Esophagus squamous epithelium (tissue), 5 donors: ENCODE results near the gene BICC1. TPM values are rescaled to one million over a fixed set of nuclear protein-coding genes. Genes with fewer than 3 reads are reported as not detected.

ENCODE experiments used
- DNase-seq: peaks from one replicate; lab custom pipeline; 2025; lab: John Stamatoyannopoulos, UW
- H3K27ac ChIP-seq, 4 donors: fragments of 200-600 bp; sonication (generic); one replicate each; pipeline ENCODE4 v1.5.1; 2016 to 2019; ENCODE audit warnings: mild to moderate bottlenecking in 1 of 4
- H3K27me3 ChIP-seq, 4 donors: fragments of 200-600 bp; sonication (generic); 1 replicate in 3 of 4; 2 replicates in 1 of 4; pipeline versions ENCODE4 v1.5.1 to v1.6.0; 2017 to 2021; ENCODE audit warnings: antibody characterized with exemption in 1 of 4
- H3K36me3 ChIP-seq, 3 donors: fragments of 200-600 bp; sonication (generic); one replicate each; pipeline ENCODE4 v1.5.1; 2016 to 2019
- H3K4me1 ChIP-seq, 3 donors: fragments of 200-600 bp; sonication (generic); one replicate each; pipeline ENCODE4 v1.5.1; 2017 to 2019
- H3K4me3 ChIP-seq, 4 donors: fragments of 200-600 bp; sonication (generic); 1 replicate in 3 of 4; 2 replicates in 1 of 4; pipeline ENCODE4 v1.5.1; 2016 to 2019; ENCODE audit warnings: mild to moderate bottlenecking in 2 of 4, moderate library complexity in 1 of 4
- H3K9me3 ChIP-seq, 3 donors: fragments of 200-600 bp; sonication (generic); one replicate each; pipeline ENCODE4 v1.5.1; 2016 to 2019
- POLR2A ChIP-seq, 4 donors: fragments of 450-650 bp; IDR thresholded peaks; one replicate each; pipeline ENCODE4 v1.6.1; 2017; ENCODE audit warnings: antibody characterized with exemption in 4 of 4, mild to moderate bottlenecking in 4 of 4, moderate library complexity in 3 of 4
- WGBS, 2 donors: methylation state at CpG; one replicate each; pipeline ENCODE4 v1.1.5; 2018; 5-methylcytosine and 5-hydroxymethylcytosine counted together
- intact Hi-C: fragments of 100-400 bp; cut with DNase I; formaldehyde crosslinking; loops from one replicate; pipeline ENCODE4 v1.15.0; 2022
- total RNA-seq, 4 donors: library from RNA; depleted of rRNA; stranded (reverse); fragments of >200 nt; gene quantifications; one replicate each; pipeline ENCODE4 v1.1.0, GENCODE V29; 2016
- TF ChIP-seq, protein P1 (sequence below), 6 experiments: fragments of 450-650 bp in 4 of 6; fragments of 200-600 bp in 2 of 6; sonication (generic) in 2 of 6; IDR thresholded peaks; one replicate each; pipeline ENCODE4 v1.5.1; 2016 to 2019; ENCODE audit warnings: antibody characterized with exemption in 6 of 6, mild to moderate bottlenecking in 4 of 6, moderate library complexity in 4 of 6
- donor health status: DM: yes; HTN: yes; CAD: no.

Gene BICC1
- total RNA-seq, 4 donors from 2014 or later: 0.11 to 8.2 (median 2.0) TPM

DNA sequence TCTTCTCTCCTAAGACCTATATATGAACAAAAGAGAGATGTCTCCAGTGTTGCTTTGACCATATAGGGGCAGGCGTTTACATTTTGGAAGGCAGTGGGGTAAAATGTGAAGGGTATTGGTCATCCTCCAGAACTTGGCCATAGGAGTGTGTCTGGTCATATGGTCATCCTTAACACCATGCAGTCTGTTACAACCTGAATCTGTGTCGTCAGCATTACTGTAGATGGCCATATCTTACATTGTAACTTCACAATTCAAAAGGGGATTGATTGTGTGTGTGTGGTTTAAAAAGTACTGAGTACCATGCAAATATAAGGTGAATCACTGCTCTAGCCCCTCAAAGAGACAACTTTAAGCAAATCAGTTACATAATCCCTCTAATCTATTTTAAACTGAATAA is 311.7 kb downstream of the BICC1 start:
- 78 to 81% methylated on average over 2 of the region's 2 CpGs for WGBS, 2 donors
- H3K4me3 ChIP-seq: no peak overlapping the region
- DNase-seq: no peak
- TF ChIP-seq, protein P1, sequence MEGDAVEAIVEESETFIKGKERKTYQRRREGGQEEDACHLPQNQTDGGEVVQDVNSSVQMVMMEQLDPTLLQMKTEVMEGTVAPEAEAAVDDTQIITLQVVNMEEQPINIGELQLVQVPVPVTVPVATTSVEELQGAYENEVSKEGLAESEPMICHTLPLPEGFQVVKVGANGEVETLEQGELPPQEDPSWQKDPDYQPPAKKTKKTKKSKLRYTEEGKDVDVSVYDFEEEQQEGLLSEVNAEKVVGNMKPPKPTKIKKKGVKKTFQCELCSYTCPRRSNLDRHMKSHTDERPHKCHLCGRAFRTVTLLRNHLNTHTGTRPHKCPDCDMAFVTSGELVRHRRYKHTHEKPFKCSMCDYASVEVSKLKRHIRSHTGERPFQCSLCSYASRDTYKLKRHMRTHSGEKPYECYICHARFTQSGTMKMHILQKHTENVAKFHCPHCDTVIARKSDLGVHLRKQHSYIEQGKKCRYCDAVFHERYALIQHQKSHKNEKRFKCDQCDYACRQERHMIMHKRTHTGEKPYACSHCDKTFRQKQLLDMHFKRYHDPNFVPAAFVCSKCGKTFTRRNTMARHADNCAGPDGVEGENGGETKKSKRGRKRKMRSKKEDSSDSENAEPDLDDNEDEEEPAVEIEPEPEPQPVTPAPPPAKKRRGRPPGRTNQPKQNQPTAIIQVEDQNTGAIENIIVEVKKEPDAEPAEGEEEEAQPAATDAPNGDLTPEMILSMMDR (IDR thresholded peaks at IDR 0.05): no peak
- no peaks in the 10 kb centered on the region for H3K36me3 ChIP-seq
- no peak overlapping the region for H3K27ac ChIP-seq
- H3K4me1 ChIP-seq: peaks cover 0 to 17% (median 6%) of the 10 kb centered on the region in 3 donors
- no peaks in the 10 kb centered on the region for H3K27me3 ChIP-seq
- H3K9me3 ChIP-seq: no peaks in the 10 kb centered on the region
- intact Hi-C loops: no loop called here

DNA sequence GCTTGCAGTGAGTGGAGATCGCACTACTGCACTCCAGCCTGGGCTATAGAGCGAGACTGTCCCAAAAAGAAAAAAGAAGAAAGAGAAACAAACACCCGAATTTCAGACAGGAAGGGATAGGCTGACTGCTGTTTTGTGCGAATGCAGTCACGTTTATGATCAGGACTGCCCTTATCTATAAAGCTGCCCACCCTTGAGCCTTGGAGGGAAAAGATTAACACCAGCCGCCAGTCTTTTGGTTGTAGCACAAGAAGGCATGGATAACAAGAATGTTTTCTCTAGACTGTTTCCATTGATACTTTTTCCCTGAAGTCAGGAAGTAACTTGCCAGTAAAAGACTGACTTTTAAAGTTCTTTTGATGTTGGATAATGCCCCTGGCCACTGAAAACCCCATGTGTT is 314.0 kb downstream of the BICC1 start:
- intact Hi-C loops: no loop called here

DNA sequence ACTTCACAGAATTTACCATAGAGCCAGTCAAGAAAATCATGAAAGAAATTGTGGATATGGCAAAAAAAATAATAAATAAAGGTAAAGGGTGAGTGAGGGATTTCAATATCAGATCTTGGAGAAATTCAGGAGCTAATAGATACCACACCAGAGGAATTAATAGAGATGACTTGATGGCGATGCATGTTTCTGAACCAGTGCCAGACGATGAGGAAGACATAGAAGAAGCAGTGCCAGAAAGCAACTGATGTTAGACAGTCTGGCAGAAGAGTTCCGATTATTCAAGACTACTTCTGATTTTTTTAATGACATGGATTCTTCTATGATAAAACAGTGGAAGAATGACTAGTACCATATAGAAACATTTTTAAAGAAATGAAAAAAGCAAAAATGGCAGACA is 314.7 kb downstream of the BICC1 start:
- no peak for TF ChIP-seq POLR2A (IDR thresholded peaks at IDR 0.05)
- H3K36me3 ChIP-seq: no peaks in the 10 kb centered on the region
- intact Hi-C loops: no loop called here
- H3K27me3 ChIP-seq: no peaks in the 10 kb centered on the region
- no peak overlapping the region for H3K4me3 ChIP-seq
- 70 to 74% methylated on average over 3 of the region's 3 CpGs for WGBS, 2 donors
- H3K9me3 ChIP-seq: no peaks in the 10 kb centered on the region
- no peak overlapping the region for H3K27ac ChIP-seq
- H3K4me1 ChIP-seq: no peaks in the 10 kb centered on the region
- DNase-seq: no peak

More for the DNA sequence above, 314.0 kb downstream of the BICC1 start:
- Histone ChIP-seq H3K36me3 (no peaks in the 10 kb centered on the region), H3K9me3 (no peaks in the 10 kb centered on the region), H3K27me3 (no peaks in the 10 kb centered on the region), H3K4me3 (no peak overlapping the region), H3K27ac (no peak overlapping the region), H3K4me1 (peaks cover 0 to 4% (median 0%) of the 10 kb centered on the region in 3 donors)
- no peak for DNase-seq
- WGBS, 2 donors: 22 to 34% methylated on average over 6 of the region's 6 CpGs
- TF ChIP-seq POLR2A (IDR thresholded peaks at IDR 0.05): no peak
- TF ChIP-seq, protein P1 (IDR thresholded peaks at IDR 0.05): no peak

DNA sequence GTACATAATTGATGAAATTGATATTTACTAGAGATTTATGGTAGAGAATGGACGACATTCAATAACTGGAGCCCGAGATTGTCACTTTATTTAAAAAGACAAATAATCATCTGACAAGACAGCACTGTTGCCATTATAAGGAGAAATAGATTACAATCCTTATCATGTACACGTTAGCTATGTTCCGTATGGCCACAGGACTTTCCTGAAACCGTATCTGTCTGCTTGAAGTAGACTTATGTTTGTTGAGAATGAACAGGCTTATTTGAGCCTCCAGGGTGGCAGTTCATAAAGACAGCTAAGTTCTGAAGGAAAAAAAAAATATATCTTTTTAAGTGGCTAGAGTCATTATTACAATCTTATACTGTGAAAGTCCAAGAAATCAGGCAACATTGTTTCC is 317.2 kb downstream of the BICC1 start:
- no peaks in the 10 kb centered on the region for H3K36me3 ChIP-seq
- no peak overlapping the region for H3K27ac ChIP-seq
- H3K4me1 ChIP-seq: no peaks in the 10 kb centered on the region
- intact Hi-C loops: no loop called here
- TF ChIP-seq, protein P1 (IDR thresholded peaks at IDR 0.05): no peak
- TF ChIP-seq POLR2A (IDR thresholded peaks at IDR 0.05): no peak
- H3K9me3 ChIP-seq: no peaks in the 10 kb centered on the region
- 85 to 87% methylated on average over 5 of the region's 5 CpGs for WGBS, 2 donors
- no peaks in the 10 kb centered on the region for H3K27me3 ChIP-seq
- H3K4me3 ChIP-seq: no peak overlapping the region
- DNase-seq: no peak

DNA sequence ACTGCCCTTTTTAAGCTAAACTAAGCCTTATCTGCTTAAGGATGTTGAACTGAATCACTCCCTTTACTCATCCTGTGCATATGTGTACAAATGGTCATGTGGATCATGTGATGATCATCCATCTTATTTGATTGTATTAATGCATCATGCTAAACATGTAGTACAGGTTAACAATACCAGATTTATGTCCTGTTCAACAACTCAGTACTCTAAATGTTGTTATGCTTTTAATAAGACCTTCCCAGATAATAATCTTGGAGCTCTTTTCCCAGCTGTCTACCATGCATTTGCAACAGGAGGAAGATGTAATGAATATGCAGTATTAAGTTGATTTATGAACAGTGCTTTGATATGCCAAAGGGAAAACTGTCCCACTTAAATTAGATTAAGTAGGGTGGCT is 318.0 kb downstream of the BICC1 start:
- Histone ChIP-seq H3K27ac (no peak overlapping the region), H3K4me3 (no peak overlapping the region), H3K9me3 (no peaks in the 10 kb centered on the region), H3K36me3 (no peaks in the 10 kb centered on the region), H3K4me1 (no peaks in the 10 kb centered on the region), H3K27me3 (no peaks in the 10 kb centered on the region)
- TF ChIP-seq POLR2A (IDR thresholded peaks at IDR 0.05): no peak
- intact Hi-C loops: no loop called here
- no peak for DNase-seq

DNA sequence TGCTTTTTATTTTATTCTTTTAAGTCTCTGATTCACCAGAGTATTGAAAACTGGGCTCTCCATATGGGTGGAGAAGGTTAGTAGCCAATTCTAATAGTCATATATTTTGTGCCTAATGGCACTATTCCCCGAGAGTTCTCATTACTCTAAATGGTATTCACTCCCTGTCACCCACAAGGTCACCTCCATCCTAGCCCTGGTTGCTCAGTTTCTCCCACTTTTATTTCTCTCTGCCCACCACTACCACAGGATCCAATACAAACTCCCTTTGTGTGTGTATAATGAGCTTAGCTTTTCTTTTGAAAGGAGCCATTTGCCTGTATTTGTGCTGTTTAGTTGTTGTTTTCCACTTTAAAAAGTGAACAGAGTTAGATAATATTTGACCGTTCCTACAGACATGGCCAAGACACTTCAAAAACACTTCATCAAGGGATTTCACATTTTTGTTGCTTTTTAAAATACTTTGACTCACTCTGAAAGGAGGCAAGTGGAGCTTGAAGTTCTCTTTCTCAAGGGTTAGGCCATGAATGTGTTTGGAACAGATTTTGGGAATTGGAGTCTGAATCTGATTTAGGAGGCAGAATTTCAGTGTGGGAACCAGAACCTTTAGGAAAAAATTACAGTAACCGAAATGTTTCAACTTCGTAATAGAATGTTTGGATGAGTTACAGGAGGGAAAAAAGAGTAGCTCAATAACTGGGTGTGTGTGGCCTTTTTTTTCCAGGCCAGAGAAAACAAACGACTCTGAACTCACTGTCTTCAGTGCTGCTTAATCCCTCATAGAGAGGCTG is 321.3 kb downstream of the BICC1 start:
- WGBS, 2 donors: 57 to 60% methylated on average over 5 of the region's 5 CpGs
- TF ChIP-seq POLR2A (IDR thresholded peaks at IDR 0.05): no peak
- TF ChIP-seq, protein P1 (IDR thresholded peaks at IDR 0.05): no peak
- Histone ChIP-seq H3K4me3 (no peak overlapping the region), H3K27ac (peak overlapping the region in 1 of 4 donors; percentile 48), H3K27me3 (no peaks in the 10 kb centered on the region), H3K36me3 (no peaks in the 10 kb centered on the region), H3K9me3 (no peaks in the 10 kb centered on the region), H3K4me1 (no peaks in the 10 kb centered on the region)
- DNase-seq: no peak
- intact Hi-C loops: no loop called here
